GM18951 (cell line): ENCODE measurements around the gene A3GALT2.
A peak's percentile ranks its signal among the peaks of the same experiment; 100 is the strongest.

Experiments
- POLR2A ChIP-seq: IDR thresholded peaks from 4 replicates; pipeline ENCODE4 v1.6.1; 2011; ENCODE audit warnings: mild to moderate bottlenecking; ENCODE audit not compliant: insufficient read length, insufficient read depth; ENCODE audit errors: extremely low read depth
- in situ Hi-C: fragments of 300-500 bp; cut with MboI; formaldehyde crosslinking; loops from one replicate; pipeline ENCODE4 v1.12.0; 2022; ENCODE audit warnings: low sequenced_read_pairs, mixed read lengths, inconsistent platforms; ENCODE audit not compliant: unreplicated experiment

Gene A3GALT2

GRCh38 chr1:33359931-33360330 is 39.0 kb upstream of the A3GALT2 start:
- in situ Hi-C loops: loop anchor here (10.0 kb wide), 1 partner anchor 115 kb away; the partner anchor contains the start of gene ZSCAN20
- no peak for TF ChIP-seq POLR2A

DNA sequence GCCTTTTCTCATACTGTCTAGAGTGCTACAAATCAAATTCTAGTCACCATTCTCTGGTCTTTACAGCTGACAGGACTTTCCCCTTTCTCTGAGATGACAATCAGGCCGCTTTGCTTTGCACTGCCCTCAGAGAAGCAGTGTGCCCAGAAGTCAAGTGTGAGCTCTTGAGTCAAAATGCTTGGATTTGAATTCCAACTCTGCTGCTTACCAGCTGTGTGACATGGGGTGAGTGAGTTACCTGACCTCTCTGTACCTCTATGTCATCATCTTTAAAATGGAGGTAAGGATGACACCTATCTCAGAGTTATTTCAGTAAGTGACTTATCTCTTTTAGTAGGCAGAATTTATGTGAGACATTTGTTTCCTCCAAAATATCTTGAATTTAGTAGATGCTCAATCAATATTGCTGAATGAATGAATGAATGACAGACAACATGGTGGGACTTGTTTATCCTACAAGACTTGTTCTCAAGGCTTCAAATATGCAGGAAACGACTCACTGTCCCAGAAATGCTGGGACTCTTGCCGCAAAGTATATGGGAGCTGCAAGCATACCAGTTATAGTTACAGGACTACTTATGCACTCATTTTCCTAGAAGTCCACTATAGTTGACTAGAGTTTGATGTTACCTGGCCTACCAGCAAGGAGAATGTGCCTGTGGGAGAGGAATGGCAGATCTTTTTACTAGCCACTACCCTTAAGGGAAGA is 38.1 kb upstream of the A3GALT2 start:
- TF ChIP-seq POLR2A: no peak

DNA sequence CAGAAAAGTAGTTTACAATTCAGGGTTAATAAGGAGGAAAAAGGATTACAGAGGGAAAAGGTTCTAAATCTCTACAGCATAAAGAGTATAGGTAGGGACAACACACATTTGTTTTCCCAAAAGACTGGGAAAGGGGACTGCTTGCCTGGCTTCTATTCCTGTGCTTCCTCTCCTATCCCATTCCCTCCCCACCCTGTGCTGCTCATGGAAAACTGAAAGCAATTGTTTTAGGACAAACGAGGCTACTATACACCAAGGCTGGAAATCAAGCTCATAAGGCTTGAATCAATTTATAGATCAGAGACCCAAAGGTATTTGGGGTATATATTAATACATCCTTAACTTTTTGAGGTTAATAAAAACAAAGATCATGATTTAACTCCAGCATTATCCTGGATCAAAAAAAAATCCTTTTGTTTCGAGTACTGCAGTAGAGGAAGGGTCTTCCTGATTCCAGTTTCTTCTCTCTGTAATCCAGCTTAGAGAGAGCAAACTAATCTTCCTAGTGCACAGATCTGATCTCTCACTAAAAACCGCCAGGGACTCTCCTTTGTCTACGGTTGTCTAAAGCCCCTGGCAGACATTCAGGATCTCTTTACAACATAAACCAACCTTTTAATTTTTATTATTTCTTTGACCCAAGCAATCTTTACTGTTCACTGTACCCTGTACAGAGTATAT is 37.4 kb upstream of the A3GALT2 start:
- no peak for TF ChIP-seq POLR2A
- in situ Hi-C loops: no loop called here

More for the DNA sequence above, 38.1 kb upstream of the A3GALT2 start:
- in situ Hi-C loops: no loop called here

DNA sequence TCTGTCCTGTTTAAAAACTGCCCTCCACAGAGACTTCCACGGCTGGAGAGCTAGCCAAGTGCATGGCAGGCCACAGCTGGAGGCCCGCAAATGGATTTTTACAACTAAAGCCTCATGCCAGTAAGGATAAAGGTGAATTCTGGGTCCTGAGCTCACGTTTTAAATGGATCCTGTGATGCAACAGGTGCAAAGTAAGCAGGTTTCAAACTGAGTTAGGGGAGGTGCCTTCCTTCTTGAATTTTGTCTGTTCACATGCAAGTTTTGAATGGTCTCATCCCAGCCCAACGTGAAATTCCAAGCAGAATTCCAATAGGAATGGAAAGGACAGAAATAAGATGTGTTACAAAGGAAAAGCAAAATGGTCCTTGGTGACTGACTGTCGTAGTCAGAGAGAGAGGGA is 36.2 kb upstream of the A3GALT2 start:
- in situ Hi-C loops: no loop called here

GRCh38 chr1:33354707-33355316 is 33.9 kb upstream of the A3GALT2 start:
- in situ Hi-C loops: no loop called here
- TF ChIP-seq POLR2A: no peak

More for the DNA sequence above, 36.2 kb upstream of the A3GALT2 start:
- no peak for TF ChIP-seq POLR2A

- in situ Hi-C loops: no loop called here
- TF ChIP-seq POLR2A: no peak
These were observed 32.6 kb upstream of the A3GALT2 start for GRCh38 chr1:33353531-33353930.

DNA sequence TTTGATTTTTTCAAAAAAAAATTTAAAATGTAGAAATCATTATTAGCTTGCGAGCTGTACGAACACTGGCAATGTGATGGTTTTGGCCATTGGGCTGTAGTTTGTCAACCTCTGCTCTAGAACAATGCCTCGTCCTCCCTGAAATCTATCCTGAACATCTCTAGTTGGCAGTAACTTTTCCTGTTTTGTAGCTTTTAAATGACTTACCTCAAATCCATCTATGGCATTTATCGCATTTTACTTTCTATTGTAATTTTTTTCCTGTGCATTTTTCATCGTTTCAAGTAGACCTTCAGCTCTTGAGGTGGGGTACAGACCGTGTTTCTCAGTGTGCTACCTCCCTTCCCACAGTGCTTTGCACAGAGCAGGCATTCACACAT is 30.4 kb upstream of the A3GALT2 start:
- in situ Hi-C loops: no loop called here

GRCh38 chr1:33350611-33351280 is 29.8 kb upstream of the A3GALT2 start:
- TF ChIP-seq POLR2A: no peak
- in situ Hi-C loops: no loop called here

More for the DNA sequence above, 30.4 kb upstream of the A3GALT2 start:
- no peak for TF ChIP-seq POLR2A

DNA sequence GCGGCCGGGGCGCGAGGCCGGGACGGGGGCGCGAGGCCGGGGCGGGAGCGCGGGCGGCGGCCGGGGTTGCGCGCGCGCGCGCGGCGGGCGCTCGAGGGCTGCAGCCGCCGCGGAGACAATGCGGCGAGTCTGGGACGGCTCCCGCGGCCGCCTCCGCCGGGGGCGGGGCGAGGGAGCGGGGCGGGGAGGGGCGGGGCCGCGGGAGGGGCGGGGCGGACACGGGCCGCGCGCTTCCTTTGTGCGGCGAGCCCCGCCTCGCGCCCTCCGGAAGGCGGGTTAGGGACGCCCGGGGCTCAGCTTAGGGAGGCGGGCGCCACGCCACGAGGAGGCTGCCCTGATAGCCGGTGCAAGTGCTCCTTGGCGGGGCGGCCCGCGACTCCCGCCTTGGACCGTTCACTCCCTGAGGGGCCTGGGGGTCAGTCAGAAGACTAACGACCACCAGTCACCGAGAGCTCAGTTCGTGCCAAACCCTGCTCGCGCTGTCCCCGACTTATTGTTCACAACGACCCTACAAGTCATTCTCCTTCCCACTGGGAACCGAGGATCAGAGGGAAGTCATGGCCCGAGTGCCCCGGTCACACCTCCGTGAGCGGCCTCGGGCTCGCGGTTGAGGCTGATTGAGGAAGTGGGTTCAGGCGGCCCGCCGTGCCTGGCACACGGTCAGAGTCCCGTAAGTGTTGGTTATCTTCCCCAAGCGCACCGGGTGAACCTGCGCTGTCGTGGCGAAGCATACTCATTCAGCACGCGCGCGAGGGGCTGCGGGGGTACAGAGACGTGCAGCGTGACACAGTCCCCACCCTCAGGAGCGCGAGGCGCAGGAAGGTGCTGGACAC is 29.1 kb upstream of the A3GALT2 start:
- in situ Hi-C loops: no loop called here
- peak; percentile 82 for TF ChIP-seq POLR2A

- no peak for TF ChIP-seq POLR2A
- in situ Hi-C loops: no loop called here
These were observed 28.3 kb upstream of the A3GALT2 start for GRCh38 chr1:33349081-33349759.

- no peak for TF ChIP-seq POLR2A
- in situ Hi-C loops: no loop called here
These were observed 27.8 kb upstream of the A3GALT2 start for GRCh38 chr1:33348676-33349080.

DNA sequence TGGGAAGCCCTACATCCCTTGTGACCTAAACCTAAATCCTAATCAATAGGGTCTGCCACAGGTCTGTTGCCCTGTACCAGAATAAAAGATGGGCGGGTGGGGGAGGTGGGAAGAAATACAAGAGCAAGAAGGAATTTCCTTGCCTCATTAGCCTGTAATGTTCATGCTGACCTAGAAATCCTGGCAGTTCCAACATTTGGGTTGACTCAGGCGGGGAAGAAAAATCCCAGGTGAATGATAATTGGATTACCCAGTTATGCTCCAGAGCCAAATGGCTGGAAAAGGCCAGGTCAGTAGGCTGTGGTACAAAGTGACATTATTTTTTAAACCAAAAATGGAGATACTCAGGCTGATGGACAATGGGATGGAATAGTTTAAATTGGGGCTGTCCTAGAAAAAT is 27.3 kb upstream of the A3GALT2 start:
- in situ Hi-C loops: no loop called here

More for the DNA sequence above, 27.3 kb upstream of the A3GALT2 start:
- TF ChIP-seq POLR2A: no peak
